Right forelimb (tissue), 1 donor: ENCODE data around the gene HOXA3.

ENCODE experiments used
- DNase-seq: peaks from one replicate; pipeline ENCODE4 v3.0.0-alpha.2; 2018

The HOXA3 gene

GRCh38 chr7:27126596-27127327 lies 25.6 kb downstream of the HOXA3 start:
- no peak for DNase-seq

GRCh38 chr7:27125986-27126394 lies 26.4 kb downstream of the HOXA3 start:
- DNase-seq = peak; percentile 9

GRCh38 chr7:27124902-27125689 lies 27.3 kb downstream of the HOXA3 start:
- DNase-seq = peak; percentile 39

GRCh38 chr7:27124096-27124901 lies 28.1 kb downstream of the HOXA3 start:
- peak; percentile 40 for DNase-seq

GRCh38 chr7:27123477-27124053 lies 28.8 kb downstream of the HOXA3 start:
- DNase-seq = peak; percentile 16

- peak; percentile 35 for DNase-seq
Observed at GRCh38 chr7:27123007-27123476, 29.3 kb downstream of the HOXA3 start.

- peak; percentile 44 for DNase-seq
Observed at GRCh38 chr7:27122077-27122910, 30.1 kb downstream of the HOXA3 start.

GRCh38 chr7:27121684-27122076 lies 30.7 kb downstream of the HOXA3 start:
- DNase-seq = no peak

GRCh38 chr7:27119412-27119911 lies 32.9 kb downstream of the HOXA3 start:
- DNase-seq = no peak

GRCh38 chr7:27118580-27118979 lies 33.8 kb downstream of the HOXA3 start:
- peak; percentile 32 for DNase-seq

- peak; percentile 41 for DNase-seq
Observed at GRCh38 chr7:27117887-27118491, 34.4 kb downstream of the HOXA3 start.

GRCh38 chr7:27116962-27117886 lies 35.2 kb downstream of the HOXA3 start:
- DNase-seq = peak; percentile 40

GRCh38 chr7:27116031-27116961 lies 36.1 kb downstream of the HOXA3 start:
- DNase-seq = peak; percentile 41

- DNase-seq = peak; percentile 53
Observed at GRCh38 chr7:27115221-27116026, 37.0 kb downstream of the HOXA3 start.

- DNase-seq = no peak
Observed at GRCh38 chr7:27114881-27115220, 37.5 kb downstream of the HOXA3 start.

GRCh38 chr7:27113991-27114769 lies 38.2 kb downstream of the HOXA3 start:
- DNase-seq = peak; percentile 60
